ENCODE results near the gene CLP1. TPM values are rescaled to one million over a fixed set of nuclear protein-coding genes. Genes with fewer than 3 reads are reported as not detected.

CLP1 gene
- total and polyA plus RNA-seq, 7 experiments from 2014 or later, result 10.1 to 18.5 (median 13.3) TPM

DNA sequence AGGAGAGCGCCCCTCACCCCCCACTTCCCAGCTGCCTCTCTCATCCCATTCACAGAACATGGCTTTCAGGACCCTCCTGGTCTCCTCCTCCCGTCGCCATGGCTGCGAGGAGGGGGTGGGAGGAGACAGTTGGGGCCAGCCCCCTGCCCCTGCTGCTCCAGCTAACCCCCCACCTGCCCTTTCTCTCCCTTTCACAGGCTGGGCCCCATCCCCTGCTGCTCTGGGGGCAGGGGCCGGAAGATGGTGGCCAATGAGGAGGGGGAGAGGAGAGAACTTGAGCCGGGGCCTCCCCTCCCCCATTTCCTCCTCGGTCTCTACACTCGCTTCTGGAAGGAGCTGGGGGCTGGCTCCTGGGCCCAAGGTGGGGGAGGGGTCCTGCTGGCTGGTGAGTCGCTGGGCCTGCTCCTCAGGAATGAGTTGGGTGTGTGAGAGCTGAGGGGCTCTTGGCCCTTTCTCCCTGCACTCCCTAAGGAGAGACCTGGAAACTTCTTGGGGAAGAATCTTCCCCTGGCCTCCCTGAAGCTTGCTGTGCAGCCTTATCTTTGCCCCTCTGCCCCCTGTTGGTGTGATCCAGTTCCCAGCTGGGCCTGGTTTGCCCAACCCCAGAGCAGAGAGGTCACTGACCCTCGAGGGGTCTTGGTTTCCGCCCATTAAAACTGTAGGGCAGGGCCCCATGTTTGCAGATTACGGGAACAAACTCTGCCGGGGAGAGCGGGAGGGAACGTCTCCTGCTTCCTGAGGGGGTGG is 18.1 kb upstream of the CLP1 start:
- peaks cover 10 to 30% (median 15%) of the 10 kb centered on the region in 7 donors for H3K4me1 Mint-ChIP-seq
- intact Hi-C loops (cut with micrococcal nuclease), result no loop called here
- ChIA-PET POLR2A (interaction anchor here (0.5 to 1.0 kb wide), 4 partner anchors 19 to 108 kb away, joined by 3 to 8 read pairs (median 3); partner anchors contain the start of genes CLP1 and UBE2L6), CTCF (interaction anchor here (0.6 to 5.1 kb wide), 8 partner anchors 70 to 1598 kb away, joined by 3 to 86 read pairs (median 4); partner anchors contain the start of gene UBE2L6)
- H3K4me3 Mint-ChIP-seq, result peak overlapping the region; percentile 88 to 99 (median 91)
- no peaks in the 10 kb centered on the region for H3K36me3 ChIP-seq (ENCODE audit: control insufficient read depth in 2 of 3, insufficient read depth in 3 of 3, low read length in 3 of 3)
- H3K9me3 ChIP-seq (ENCODE audit: control insufficient read depth in 2 of 3, low read length in 3 of 3), result no peaks in the 10 kb centered on the region
- peak overlapping the region; percentile 69 for H3K4me3 ChIP-seq (ENCODE audit: low read length)
- H3K27ac Mint-ChIP-seq, result peak overlapping the region in 4 of 9 donors; percentile 31 to 82 (median 78)
- peaks cover 3 to 8% of the 10 kb centered on the region in 2 donors for H3K4me1 ChIP-seq (ENCODE audit: control insufficient read depth in 2 of 2, insufficient read depth in 2 of 2, low read length in 2 of 2)
- DNase-seq (peak in 1 of 9 donors; percentile 28), ATAC-seq (peak; percentile 26)
- H3K9me3 Mint-ChIP-seq, result no peaks in the 10 kb centered on the region
- H3K27me3 ChIP-seq (ENCODE audit: control insufficient read depth in 2 of 2, insufficient read depth in 2 of 2, low read length in 2 of 2), result no peaks in the 10 kb centered on the region
- no peaks in the 10 kb centered on the region for H3K36me3 Mint-ChIP-seq
- H3K27ac ChIP-seq (ENCODE audit: low read depth, low read length), result peak overlapping the region; percentile 33
- peaks cover 5 to 36% (median 19%) of the 10 kb centered on the region in 5 donors for H3K27me3 Mint-ChIP-seq

GRCh38 chr11:57640068-57640800 is 17.3 kb upstream of the CLP1 start:
- peak overlapping the region in 2 of 9 donors; percentile 51 to 52 for H3K27ac Mint-ChIP-seq
- DNase-seq (no peak), ATAC-seq (no peak)
- Histone ChIP-seq H3K36me3 (ENCODE audit: control insufficient read depth in 2 of 3, insufficient read depth in 3 of 3, low read length in 3 of 3) (no peaks in the 10 kb centered on the region), H3K27me3 (ENCODE audit: control insufficient read depth in 2 of 2, insufficient read depth in 2 of 2, low read length in 2 of 2) (peaks cover under 1 to 4% of the 10 kb centered on the region in 2 donors), H3K9me3 (ENCODE audit: control insufficient read depth in 2 of 3, low read length in 3 of 3) (no peaks in the 10 kb centered on the region), H3K4me1 (ENCODE audit: control insufficient read depth in 2 of 2, insufficient read depth in 2 of 2, low read length in 2 of 2) (peaks cover 3 to 8% of the 10 kb centered on the region in 2 donors), H3K4me3 (ENCODE audit: low read length) (no peak overlapping the region), H3K27ac (ENCODE audit: low read depth, low read length) (no peak overlapping the region)
- no peaks in the 10 kb centered on the region for H3K9me3 Mint-ChIP-seq
- peak overlapping the region; percentile 29 to 99 (median 90) for H3K4me3 Mint-ChIP-seq
- H3K4me1 Mint-ChIP-seq, result peaks cover 10 to 36% (median 15%) of the 10 kb centered on the region in 7 donors
- peaks cover 0 to 39% (median 19%) of the 10 kb centered on the region in 5 donors for H3K27me3 Mint-ChIP-seq
- ChIA-PET CTCF (interaction anchor here (0.6 to 5.1 kb wide), 13 partner anchors 10 to 1598 kb away, joined by 3 to 86 read pairs (median 3); partner anchors contain the start of genes UBE2L6 and YPEL4), POLR2A (interaction anchor here (0.5 to 1.5 kb wide), 7 partner anchors 9 to 147 kb away, joined by 3 to 8 read pairs (median 4); partner anchors contain the start of genes CLP1, UBE2L6 and YPEL4)
- no peaks in the 10 kb centered on the region for H3K36me3 Mint-ChIP-seq
- intact Hi-C loops (cut with micrococcal nuclease), result no loop called here

- DNase-seq (peak in 5 of 9 donors; percentile 29 to 59 (median 44)), ATAC-seq (peak; percentile 50)
- intact Hi-C loops (cut with micrococcal nuclease), result loop anchor here (1.0 kb wide), 5 partner anchors 16 to 296 kb away; partner anchors contain the start of gene CLP1 (in 1 of the 2)
- Mint-ChIP-seq H3K9me3 (no peaks in the 10 kb centered on the region), H3K4me3 (peak overlapping the region in 3 of 10 donors; percentile 7 to 88 (median 51)), H3K36me3 (no peaks in the 10 kb centered on the region), H3K27ac (peak overlapping the region in 2 of 9 donors; percentile 12 to 84), H3K27me3 (peaks cover 4 to 48% (median 28%) of the 10 kb centered on the region in 5 donors), H3K4me1 (peaks cover 10 to 42% (median 15%) of the 10 kb centered on the region in 7 donors)
- Histone ChIP-seq H3K4me3 (ENCODE audit: low read length) (no peak overlapping the region), H3K36me3 (ENCODE audit: control insufficient read depth in 2 of 3, insufficient read depth in 3 of 3, low read length in 3 of 3) (no peaks in the 10 kb centered on the region), H3K9me3 (ENCODE audit: control insufficient read depth in 2 of 3, low read length in 3 of 3) (no peaks in the 10 kb centered on the region), H3K27me3 (ENCODE audit: control insufficient read depth in 2 of 2, insufficient read depth in 2 of 2, low read length in 2 of 2) (peaks cover 8 to 9% of the 10 kb centered on the region in 2 donors), H3K27ac (ENCODE audit: low read depth, low read length) (no peak overlapping the region), H3K4me1 (ENCODE audit: control insufficient read depth in 2 of 2, insufficient read depth in 2 of 2, low read length in 2 of 2) (peaks cover 3 to 8% of the 10 kb centered on the region in 2 donors)
- POLR2A ChIA-PET, result interaction anchor here (0.6 to 1.5 kb wide), 5 partner anchors 8 to 148 kb away, joined by 3 to 6 read pairs (median 5); partner anchors contain the start of genes CLP1, UBE2L6, YPEL4 and ZDHHC5
- CTCF ChIA-PET, result interaction anchor here (0.7 to 5.1 kb wide), 14 partner anchors 9 to 295 kb away, joined by 3 to 86 read pairs (median 4); partner anchors contain the start of genes UBE2L6 and YPEL4
These were observed 16.4 kb upstream of the CLP1 start for GRCh38 chr11:57641011-57641807.

DNA sequence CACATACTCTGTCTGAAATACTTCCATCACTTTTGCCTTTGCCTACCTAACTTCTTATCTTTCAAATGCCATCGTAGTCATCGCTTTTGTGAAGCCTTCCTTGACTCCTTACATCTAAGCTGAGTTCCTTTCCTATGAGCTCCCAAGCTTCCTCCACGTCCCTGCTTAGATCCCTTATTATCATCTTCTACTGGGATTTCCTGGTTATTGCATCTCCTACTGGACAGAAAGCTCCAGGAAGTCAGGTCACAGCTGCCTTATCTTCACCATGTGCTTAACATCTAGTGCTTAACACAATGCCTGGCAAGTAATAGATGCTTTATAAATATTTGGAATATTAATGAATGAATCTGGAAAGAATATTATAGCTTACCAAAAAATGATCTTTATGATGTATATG is 13.8 kb upstream of the CLP1 start:
- H3K4me1 ChIP-seq (ENCODE audit: control insufficient read depth in 2 of 2, insufficient read depth in 2 of 2, low read length in 2 of 2), result peaks cover 3 to 8% of the 10 kb centered on the region in 2 donors
- CTCF ChIA-PET, result interaction anchor here (0.6 to 2.4 kb wide), 18 partner anchors 11 to 1502 kb away, joined by 3 to 25 read pairs (median 4); partner anchors contain the start of genes MED19, TMX2 and UBE2L6
- no peak overlapping the region for H3K4me3 Mint-ChIP-seq
- peaks cover 30 to 55% (median 44%) of the 10 kb centered on the region in 5 donors for H3K27me3 Mint-ChIP-seq
- intact Hi-C loops (cut with micrococcal nuclease), result loop anchor here (1.0 to 2.0 kb wide), 5 partner anchors 113 to 186 kb away; partner anchors contain the start of gene TIMM10 (in 1 of the 2)
- peaks cover 10 to 17% of the 10 kb centered on the region in 2 donors for H3K27me3 ChIP-seq (ENCODE audit: control insufficient read depth in 2 of 2, insufficient read depth in 2 of 2, low read length in 2 of 2)
- H3K27ac Mint-ChIP-seq, result no peak overlapping the region
- DNase-seq, result no peak
- H3K4me3 ChIP-seq (ENCODE audit: low read length), result no peak overlapping the region
- no peaks in the 10 kb centered on the region for H3K36me3 ChIP-seq (ENCODE audit: control insufficient read depth in 2 of 3, insufficient read depth in 3 of 3, low read length in 3 of 3)
- no peaks in the 10 kb centered on the region for H3K36me3 Mint-ChIP-seq
- POLR2A ChIA-PET, result interaction anchor here (0.6 to 1.4 kb wide), 6 partner anchors 13 to 135 kb away, joined by 3 to 7 read pairs (median 4); no protein-coding TSS in a partner anchor
- H3K9me3 Mint-ChIP-seq, result peaks cover 0 to 4% (median 0%) of the 10 kb centered on the region in 11 donors
- ATAC-seq, result no peak
- H3K9me3 ChIP-seq (ENCODE audit: control insufficient read depth in 2 of 3, low read length in 3 of 3), result no peaks in the 10 kb centered on the region
- H3K27ac ChIP-seq (ENCODE audit: low read depth, low read length), result no peak overlapping the region
- H3K4me1 Mint-ChIP-seq, result peaks cover 21 to 56% (median 34%) of the 10 kb centered on the region in 7 donors

- no peaks in the 10 kb centered on the region for H3K36me3 Mint-ChIP-seq
- CTCF ChIA-PET, result interaction anchor here (0.7 to 2.4 kb wide), 18 partner anchors 14 to 301 kb away, joined by 3 to 25 read pairs (median 3); partner anchors contain the start of genes SLC43A1 and UBE2L6
- H3K36me3 ChIP-seq (ENCODE audit: control insufficient read depth in 2 of 3, insufficient read depth in 3 of 3, low read length in 3 of 3), result no peaks in the 10 kb centered on the region
- ATAC-seq (peak; percentile 87), DNase-seq (peak; percentile 61 to 91 (median 85))
- H3K4me1 ChIP-seq (ENCODE audit: control insufficient read depth in 2 of 2, insufficient read depth in 2 of 2, low read length in 2 of 2), result peaks cover 11 to 14% of the 10 kb centered on the region in 2 donors
- peak overlapping the region in 2 of 9 donors; percentile 36 to 56 for H3K27ac Mint-ChIP-seq
- H3K27ac ChIP-seq (ENCODE audit: low read depth, low read length), result no peak overlapping the region
- peaks cover 25 to 60% (median 41%) of the 10 kb centered on the region in 7 donors for H3K4me1 Mint-ChIP-seq
- peaks cover 30 to 60% (median 47%) of the 10 kb centered on the region in 5 donors for H3K27me3 Mint-ChIP-seq
- peaks cover 10 to 18% of the 10 kb centered on the region in 2 donors for H3K27me3 ChIP-seq (ENCODE audit: control insufficient read depth in 2 of 2, insufficient read depth in 2 of 2, low read length in 2 of 2)
- H3K9me3 ChIP-seq (ENCODE audit: control insufficient read depth in 2 of 3, low read length in 3 of 3), result no peaks in the 10 kb centered on the region
- POLR2A ChIA-PET, result interaction anchor here (1.1 to 1.4 kb wide), 3 partner anchors 11 to 77 kb away, joined by 3 to 6 read pairs (median 4); no protein-coding TSS in a partner anchor
- H3K4me3 ChIP-seq (ENCODE audit: low read length), result no peak overlapping the region
- no peak overlapping the region for H3K4me3 Mint-ChIP-seq
- H3K9me3 Mint-ChIP-seq, result peaks cover 0 to 4% (median 0%) of the 10 kb centered on the region in 11 donors
- intact Hi-C loops (cut with micrococcal nuclease), result loop anchor here (1.0 to 2.0 kb wide), 5 partner anchors 114 to 187 kb away; partner anchors contain the start of gene TIMM10 (in 1 of the 2)
These were observed 12.5 kb upstream of the CLP1 start for GRCh38 chr11:57644748-57645688.

Measured in naive thymus-derived CD4-positive, alpha-beta T cell (primary cell).